ENCODE measurements around the gene GNE. TPM values are rescaled to one million over a fixed set of nuclear protein-coding genes. Genes with fewer than 3 reads are reported as not detected.
"Not testable (repeated sequence)": the region's sequence is repeated elsewhere in the genome, so short reads cannot be mapped to it uniquely, and the experiment has no call there.

GNE gene
- total RNA-seq, 1 donor from 2014 or later = 25.2 TPM

DNA sequence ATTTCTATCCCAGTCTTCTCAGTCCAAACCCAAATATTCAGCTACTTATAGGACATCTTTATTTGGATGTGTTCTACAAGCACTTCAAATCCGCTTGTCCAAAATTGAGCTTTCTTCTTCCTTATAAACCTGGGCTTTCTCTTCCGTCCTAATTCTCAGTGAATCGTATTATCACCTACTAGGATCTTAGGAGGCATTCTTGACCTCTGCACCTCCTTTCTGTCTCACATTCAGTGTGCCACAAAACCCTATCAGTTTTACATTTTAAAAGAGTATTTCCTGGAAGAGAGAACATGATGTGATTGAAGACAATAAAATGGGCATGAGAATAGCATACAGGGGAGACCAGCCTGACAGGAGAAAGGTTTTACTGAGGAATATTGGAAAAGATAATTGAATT lies 16.8 kb upstream of the GNE start:
- Mint-ChIP-seq H3K4me3 (no peak overlapping the region), H3K27me3 (ENCODE audit: insufficient read depth, low read depth) (no peaks in the 10 kb centered on the region), H3K36me3 (no peaks in the 10 kb centered on the region), H3K9me3 (no peaks in the 10 kb centered on the region), H3K27ac (no peak overlapping the region), H3K4me1 (peaks cover 6% of the 10 kb centered on the region)
- Histone ChIP-seq H3K4me3 (no peak overlapping the region), H3K9ac (no peak overlapping the region), H2AFZ (replicated peaks) (no peak overlapping the region), H4K20me1 (ENCODE audit: low read depth) (no peaks in the 10 kb centered on the region), H3K27me3 (no peaks in the 10 kb centered on the region), H3K4me2 (no peak overlapping the region), H3K36me3 (no peaks in the 10 kb centered on the region), H3K79me2 (ENCODE audit: low read depth) (no peaks in the 10 kb centered on the region), H3K9me3 (ENCODE audit: low read depth) (no peaks in the 10 kb centered on the region), H3K4me1 (no peaks in the 10 kb centered on the region), H3F3A (ENCODE audit: low read depth) (no peaks in the 10 kb centered on the region), H3K27ac (no peak overlapping the region)
- TF ChIP-seq EZH2phosphoT487 (IDR thresholded peaks at IDR 0.05) (no peak), EZH2 (IDR thresholded peaks at IDR 0.05) (no peak)
- TF ChIP-seq, protein P1, sequence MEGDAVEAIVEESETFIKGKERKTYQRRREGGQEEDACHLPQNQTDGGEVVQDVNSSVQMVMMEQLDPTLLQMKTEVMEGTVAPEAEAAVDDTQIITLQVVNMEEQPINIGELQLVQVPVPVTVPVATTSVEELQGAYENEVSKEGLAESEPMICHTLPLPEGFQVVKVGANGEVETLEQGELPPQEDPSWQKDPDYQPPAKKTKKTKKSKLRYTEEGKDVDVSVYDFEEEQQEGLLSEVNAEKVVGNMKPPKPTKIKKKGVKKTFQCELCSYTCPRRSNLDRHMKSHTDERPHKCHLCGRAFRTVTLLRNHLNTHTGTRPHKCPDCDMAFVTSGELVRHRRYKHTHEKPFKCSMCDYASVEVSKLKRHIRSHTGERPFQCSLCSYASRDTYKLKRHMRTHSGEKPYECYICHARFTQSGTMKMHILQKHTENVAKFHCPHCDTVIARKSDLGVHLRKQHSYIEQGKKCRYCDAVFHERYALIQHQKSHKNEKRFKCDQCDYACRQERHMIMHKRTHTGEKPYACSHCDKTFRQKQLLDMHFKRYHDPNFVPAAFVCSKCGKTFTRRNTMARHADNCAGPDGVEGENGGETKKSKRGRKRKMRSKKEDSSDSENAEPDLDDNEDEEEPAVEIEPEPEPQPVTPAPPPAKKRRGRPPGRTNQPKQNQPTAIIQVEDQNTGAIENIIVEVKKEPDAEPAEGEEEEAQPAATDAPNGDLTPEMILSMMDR (IDR thresholded peaks at IDR 0.05) = no peak
- no peak for DNase-seq (ENCODE audit: low spot score)

DNA sequence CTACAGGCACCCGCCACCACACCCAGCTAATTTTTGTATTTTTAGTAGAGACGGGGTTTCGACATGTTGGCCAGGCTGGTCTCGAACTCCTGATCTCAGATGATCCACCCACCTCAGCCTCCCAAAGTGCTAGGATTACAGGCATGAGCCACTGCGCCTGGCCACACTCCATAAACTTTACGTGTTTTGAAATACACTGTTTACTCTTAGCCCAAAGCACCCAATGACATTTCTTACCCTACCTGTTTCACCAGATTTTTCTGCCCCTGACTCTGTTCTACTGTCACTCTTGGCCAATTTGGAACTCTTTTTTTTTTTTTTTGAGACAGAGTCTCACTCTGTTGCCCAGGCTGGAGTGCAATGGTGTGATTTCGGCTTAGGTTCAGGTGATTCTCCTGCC lies 15.1 kb upstream of the GNE start:
- not testable (repeated sequence) for H3K79me2 ChIP-seq (ENCODE audit: low read depth); H3K4me1 Mint-ChIP-seq; H3K27me3 ChIP-seq; H2AFZ ChIP-seq (replicated peaks); H3K36me3 ChIP-seq; H3K36me3 Mint-ChIP-seq; H3K27me3 Mint-ChIP-seq (ENCODE audit: insufficient read depth, low read depth); DNase-seq (ENCODE audit: low spot score); H3K27ac ChIP-seq; H3K9me3 ChIP-seq (ENCODE audit: low read depth); H3K4me1 ChIP-seq; H3F3A ChIP-seq (ENCODE audit: low read depth); H3K27ac Mint-ChIP-seq; H3K9me3 Mint-ChIP-seq; H4K20me1 ChIP-seq (ENCODE audit: low read depth); H3K4me3 Mint-ChIP-seq; H3K4me3 ChIP-seq; H3K9ac ChIP-seq; H3K4me2 ChIP-seq

DNA sequence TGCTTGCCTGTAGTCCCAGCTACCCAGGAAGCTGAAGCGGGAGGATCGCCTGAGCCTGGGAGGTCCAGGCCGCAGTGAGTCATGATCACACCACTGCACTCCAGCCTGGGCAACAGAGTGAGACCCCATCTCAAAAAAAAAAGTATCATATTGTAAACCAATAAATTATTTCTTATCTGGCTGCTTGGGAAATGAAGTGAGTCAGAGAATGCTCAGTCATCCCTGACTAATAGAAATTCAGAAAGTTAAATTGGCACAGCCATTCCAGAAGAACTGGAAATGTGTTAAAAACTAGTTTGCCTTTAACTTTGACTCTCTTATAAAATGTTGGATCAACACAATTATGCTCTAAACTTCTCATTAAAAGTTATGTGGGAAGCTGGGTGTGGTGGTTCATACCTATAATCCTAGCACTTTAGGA lies 9.8 kb upstream of the GNE start:
- Histone ChIP-seq H3K79me2 (ENCODE audit: low read depth) (no peaks in the 10 kb centered on the region), H4K20me1 (ENCODE audit: low read depth) (no peaks in the 10 kb centered on the region), H3K27me3 (no peaks in the 10 kb centered on the region), H3K36me3 (no peaks in the 10 kb centered on the region), H2AFZ (replicated peaks) (no peak overlapping the region), H3K4me3 (no peak overlapping the region), H3K4me2 (no peak overlapping the region), H3K27ac (no peak overlapping the region), H3F3A (ENCODE audit: low read depth) (no peaks in the 10 kb centered on the region), H3K9ac (no peak overlapping the region), H3K9me3 (ENCODE audit: low read depth) (no peaks in the 10 kb centered on the region), H3K4me1 (no peaks in the 10 kb centered on the region)
- Mint-ChIP-seq H3K27ac (no peak overlapping the region), H3K4me1 (no peaks in the 10 kb centered on the region), H3K9me3 (no peaks in the 10 kb centered on the region), H3K36me3 (no peaks in the 10 kb centered on the region), H3K27me3 (ENCODE audit: insufficient read depth, low read depth) (no peaks in the 10 kb centered on the region), H3K4me3 (no peak overlapping the region)
- no peak for DNase-seq (ENCODE audit: low spot score)
- TF ChIP-seq EZH2phosphoT487 (IDR thresholded peaks at IDR 0.05) (no peak), EZH2 (IDR thresholded peaks at IDR 0.05) (no peak)
- TF ChIP-seq, protein P1 (IDR thresholded peaks at IDR 0.05) = no peak

DNA sequence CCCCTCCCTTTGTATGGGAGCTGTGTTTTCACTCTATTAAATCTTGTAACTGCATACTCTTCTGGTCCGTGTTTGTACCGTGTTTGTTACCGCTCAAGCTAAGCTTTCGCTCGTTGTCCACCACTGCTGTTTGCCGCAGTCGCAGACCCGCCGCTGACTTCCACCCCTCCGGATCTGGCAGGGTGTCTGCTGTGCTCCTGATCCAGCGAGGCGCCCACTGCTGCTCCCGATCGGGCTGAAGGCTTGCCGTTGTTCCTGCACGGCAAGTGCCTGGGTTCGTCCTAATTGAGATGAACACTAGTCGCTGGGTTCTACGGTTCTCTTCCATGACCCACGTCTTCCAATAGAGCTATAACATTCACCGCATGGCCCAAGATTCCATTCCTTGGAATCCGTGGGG lies 6.6 kb upstream of the GNE start:
- no peak overlapping the region for H3K4me3 Mint-ChIP-seq
- Histone ChIP-seq H3K27me3 (no peaks in the 10 kb centered on the region), H3K27ac (no peak overlapping the region), H3K4me1 (no peaks in the 10 kb centered on the region), H3K36me3 (no peaks in the 10 kb centered on the region), H3K4me2 (no peak overlapping the region), H3K9me3 (ENCODE audit: low read depth) (no peaks in the 10 kb centered on the region), H2AFZ (replicated peaks) (no peak overlapping the region), H3K79me2 (ENCODE audit: low read depth) (no peaks in the 10 kb centered on the region), H3F3A (ENCODE audit: low read depth) (no peaks in the 10 kb centered on the region), H3K4me3 (no peak overlapping the region), H4K20me1 (ENCODE audit: low read depth) (no peaks in the 10 kb centered on the region), H3K9ac (no peak overlapping the region)
- no peak overlapping the region for H3K27ac Mint-ChIP-seq
- H3K4me1 Mint-ChIP-seq = no peaks in the 10 kb centered on the region
- H3K9me3 Mint-ChIP-seq = peaks cover 2% of the 10 kb centered on the region
- H3K36me3 Mint-ChIP-seq = peaks cover 2% of the 10 kb centered on the region
- no peaks in the 10 kb centered on the region for H3K27me3 Mint-ChIP-seq (ENCODE audit: insufficient read depth, low read depth)
- TF ChIP-seq, protein P1 (IDR thresholded peaks at IDR 0.05) = no peak
- no peak for TF ChIP-seq EZH2 (IDR thresholded peaks at IDR 0.05)
- TF ChIP-seq EZH2phosphoT487 (IDR thresholded peaks at IDR 0.05) = no peak
- DNase-seq (ENCODE audit: low spot score) = no peak

Data from neural progenitor cell (in vitro differentiated cells).